ENCODE data around the gene CBX8.

GRCh38 chr17:79830763-79831264, 33.9 kb upstream of the CBX8 start:
- no peak for TF ChIP-seq POLR2A (IDR thresholded peaks at IDR 0.05; ENCODE audit: low read depth, low read length)
- TF ChIP-seq TAF1 (IDR thresholded peaks at IDR 0.05; ENCODE audit: low read depth, low read length), result no peak
- TF ChIP-seq POLR2AphosphoS5 (IDR thresholded peaks at IDR 0.05; ENCODE audit: low read depth, low read length), result no peak
